C4-2B (cell line): ENCODE data around the gene ANKRD17.

Experiments
- H3K27ac ChIP-seq: fragments of 450-650 bp; 2 replicates; pipeline ENCODE4 v1.5.1; 2017
- ZFX ChIP-seq: fragments of 450-650 bp; IDR thresholded peaks from 2 replicates; pipeline ENCODE4 v1.6.1; 2017
- TF ChIP-seq, protein P1 (sequence below): fragments of 450-650 bp; conservative IDR thresholded peaks from 2 replicates; pipeline ENCODE4 v1.5.1; 2017; ENCODE audit warnings: mild to moderate bottlenecking

Gene ANKRD17

GRCh38 chr4:73034896-73035295 lies 223.7 kb downstream of the ANKRD17 start:
- no peak for TF ChIP-seq ZFX
- TF ChIP-seq, protein P1, sequence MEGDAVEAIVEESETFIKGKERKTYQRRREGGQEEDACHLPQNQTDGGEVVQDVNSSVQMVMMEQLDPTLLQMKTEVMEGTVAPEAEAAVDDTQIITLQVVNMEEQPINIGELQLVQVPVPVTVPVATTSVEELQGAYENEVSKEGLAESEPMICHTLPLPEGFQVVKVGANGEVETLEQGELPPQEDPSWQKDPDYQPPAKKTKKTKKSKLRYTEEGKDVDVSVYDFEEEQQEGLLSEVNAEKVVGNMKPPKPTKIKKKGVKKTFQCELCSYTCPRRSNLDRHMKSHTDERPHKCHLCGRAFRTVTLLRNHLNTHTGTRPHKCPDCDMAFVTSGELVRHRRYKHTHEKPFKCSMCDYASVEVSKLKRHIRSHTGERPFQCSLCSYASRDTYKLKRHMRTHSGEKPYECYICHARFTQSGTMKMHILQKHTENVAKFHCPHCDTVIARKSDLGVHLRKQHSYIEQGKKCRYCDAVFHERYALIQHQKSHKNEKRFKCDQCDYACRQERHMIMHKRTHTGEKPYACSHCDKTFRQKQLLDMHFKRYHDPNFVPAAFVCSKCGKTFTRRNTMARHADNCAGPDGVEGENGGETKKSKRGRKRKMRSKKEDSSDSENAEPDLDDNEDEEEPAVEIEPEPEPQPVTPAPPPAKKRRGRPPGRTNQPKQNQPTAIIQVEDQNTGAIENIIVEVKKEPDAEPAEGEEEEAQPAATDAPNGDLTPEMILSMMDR, result no peak
- H3K27ac ChIP-seq, result no peak overlapping the region

GRCh38 chr4:73028621-73029020 lies 230.0 kb downstream of the ANKRD17 start:
- H3K27ac ChIP-seq, result no peak overlapping the region
- TF ChIP-seq, protein P1, result no peak
- TF ChIP-seq ZFX, result no peak
